Thyroid gland (tissue), 4 donors: ENCODE results near the gene OBI1. TPM values are rescaled to one million over a fixed set of nuclear protein-coding genes. Genes with fewer than 3 reads are reported as not detected.
A peak's percentile ranks its signal among the peaks of the same experiment; 100 is the strongest.

Source experiments
- DNase-seq, 2 donors: peaks; one replicate each; pipeline ENCODE4 v3.0.0-alpha.2; 2019
- H3K27ac ChIP-seq, 3 donors: fragments of 200-600 bp; sonication (generic); 1 replicate in 2 of 3; 2 replicates in 1 of 3; pipeline ENCODE4 v1.5.1; 2016 to 2019; ENCODE audit warnings: mild to moderate bottlenecking in 1 of 3, moderate library complexity in 1 of 3
- H3K27me3 ChIP-seq: fragments of 200-600 bp; sonication (generic); one replicate; pipeline ENCODE4 v1.5.1; 2019
- H3K36me3 ChIP-seq, 2 donors: fragments of 200-600 bp; sonication (generic); one replicate each; pipeline ENCODE4 v1.5.1; 2016 to 2019
- H3K4me1 ChIP-seq, 2 donors: fragments of 200-600 bp; sonication (generic); one replicate each; pipeline ENCODE4 v1.5.1; 2017 to 2019
- H3K4me3 ChIP-seq, 3 donors: fragments of 200-600 bp; sonication (generic); replicated peaks in 1 of 3; 1 replicate in 2 of 3; 2 replicates in 1 of 3; pipeline ENCODE4 v1.5.1; 2016; ENCODE audit warnings: mild to moderate bottlenecking in 1 of 3
- H3K9me3 ChIP-seq: fragments of 200-600 bp; sonication (generic); one replicate; pipeline ENCODE4 v1.5.1; 2017
- POLR2A ChIP-seq, 2 donors: fragments of 450-650 bp; IDR thresholded peaks; one replicate each; pipeline ENCODE4 v1.6.1; 2017; ENCODE audit warnings: antibody characterized with exemption in 2 of 2, mild to moderate bottlenecking in 2 of 2, moderate library complexity in 1 of 2
- WGBS, 2 donors: methylation state at CpG; one replicate each; pipeline ENCODE4 v1.1.5; 2017; 5-methylcytosine and 5-hydroxymethylcytosine counted together
- intact Hi-C: fragments of 100-400 bp; cut with DNase I; formaldehyde crosslinking; loops from one replicate; pipeline ENCODE4 v1.15.1; 2023
- total RNA-seq, 4 donors: library from RNA; depleted of rRNA; stranded (reverse); fragments of >200 nt; gene quantifications; one replicate each; pipeline ENCODE4 v1.2.3, GENCODE V29; 2016
- TF ChIP-seq, protein P1 (sequence below), 6 experiments: fragments of 200-600 bp in 3 of 6; fragments of 450-650 bp in 3 of 6; sonication (generic) in 3 of 6; IDR thresholded peaks; one replicate each; pipeline ENCODE4 v1.5.1; 2016 to 2019; ENCODE audit warnings: antibody characterized with exemption in 6 of 6, mild to moderate bottlenecking in 2 of 6, inconsistent platforms in 1 of 6, moderate library complexity in 1 of 6

OBI1 gene
- total RNA-seq, 4 donors from 2014 or later = 10.1 to 17.3 (median 13.5) TPM

DNA sequence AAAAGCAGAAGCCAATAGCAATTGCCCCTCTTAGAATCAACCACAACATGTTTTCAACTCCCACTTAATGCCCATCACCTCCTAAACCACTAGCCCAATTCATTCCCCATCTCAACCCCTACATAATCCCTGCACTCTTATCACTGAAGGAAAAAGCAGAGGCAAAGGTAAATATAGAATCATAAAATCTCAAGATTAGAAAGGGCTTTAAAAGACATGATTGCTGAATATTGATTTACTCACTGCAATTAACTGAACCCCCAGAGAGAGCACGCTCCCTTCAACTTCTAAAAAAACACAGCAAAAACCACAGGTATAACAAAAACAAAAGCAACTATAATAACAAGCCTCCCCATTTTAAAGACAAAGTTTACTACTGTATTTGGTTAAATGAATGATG is 40.5 kb downstream of the OBI1 start:
- intact Hi-C loops = no loop called here
- H3K4me3 ChIP-seq = no peak overlapping the region
- no peaks in the 10 kb centered on the region for H3K9me3 ChIP-seq
- no peaks in the 10 kb centered on the region for H3K4me1 ChIP-seq
- no peak overlapping the region for H3K27ac ChIP-seq
- no peaks in the 10 kb centered on the region for H3K27me3 ChIP-seq
- no peak for DNase-seq
- no peak for TF ChIP-seq POLR2A (IDR thresholded peaks at IDR 0.05)
- TF ChIP-seq, protein P1, sequence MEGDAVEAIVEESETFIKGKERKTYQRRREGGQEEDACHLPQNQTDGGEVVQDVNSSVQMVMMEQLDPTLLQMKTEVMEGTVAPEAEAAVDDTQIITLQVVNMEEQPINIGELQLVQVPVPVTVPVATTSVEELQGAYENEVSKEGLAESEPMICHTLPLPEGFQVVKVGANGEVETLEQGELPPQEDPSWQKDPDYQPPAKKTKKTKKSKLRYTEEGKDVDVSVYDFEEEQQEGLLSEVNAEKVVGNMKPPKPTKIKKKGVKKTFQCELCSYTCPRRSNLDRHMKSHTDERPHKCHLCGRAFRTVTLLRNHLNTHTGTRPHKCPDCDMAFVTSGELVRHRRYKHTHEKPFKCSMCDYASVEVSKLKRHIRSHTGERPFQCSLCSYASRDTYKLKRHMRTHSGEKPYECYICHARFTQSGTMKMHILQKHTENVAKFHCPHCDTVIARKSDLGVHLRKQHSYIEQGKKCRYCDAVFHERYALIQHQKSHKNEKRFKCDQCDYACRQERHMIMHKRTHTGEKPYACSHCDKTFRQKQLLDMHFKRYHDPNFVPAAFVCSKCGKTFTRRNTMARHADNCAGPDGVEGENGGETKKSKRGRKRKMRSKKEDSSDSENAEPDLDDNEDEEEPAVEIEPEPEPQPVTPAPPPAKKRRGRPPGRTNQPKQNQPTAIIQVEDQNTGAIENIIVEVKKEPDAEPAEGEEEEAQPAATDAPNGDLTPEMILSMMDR (IDR thresholded peaks at IDR 0.05) = no peak
- H3K36me3 ChIP-seq = peaks cover 0 to 4% of the 10 kb centered on the region in 2 donors
- WGBS, 2 donors = 100% methylated on average over 1 of the region's 1 CpG

DNA sequence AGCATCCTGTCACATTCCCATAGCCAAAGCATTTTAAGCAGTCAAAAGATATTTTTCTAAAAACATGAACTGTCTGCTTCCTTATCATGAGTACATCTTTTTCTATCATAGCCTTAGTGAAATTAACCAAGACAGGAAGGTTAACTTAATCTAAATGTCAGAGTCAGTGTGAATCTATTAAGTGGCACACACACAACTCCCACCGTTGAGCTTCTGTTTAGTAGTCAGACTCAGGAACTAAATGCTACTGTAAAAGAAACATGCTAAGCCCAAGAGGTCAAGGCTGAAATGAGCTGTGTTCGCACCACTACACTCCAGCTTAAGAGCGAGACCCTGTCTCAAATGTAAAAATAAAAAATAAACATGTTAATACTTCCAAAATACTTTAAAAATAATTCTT is 47.9 kb downstream of the OBI1 start:
- H3K4me1 ChIP-seq = peaks cover 18% of the 10 kb centered on the region in 2 donors
- H3K36me3 ChIP-seq = peaks cover 0 to 2% of the 10 kb centered on the region in 2 donors
- WGBS, 2 donors = 69 to 70% methylated on average over 3 of the region's 3 CpGs
- intact Hi-C loops = no loop called here
- DNase-seq = no peak
- H3K9me3 ChIP-seq = no peaks in the 10 kb centered on the region
- H3K27ac ChIP-seq = no peak overlapping the region
- TF ChIP-seq POLR2A (IDR thresholded peaks at IDR 0.05) = no peak
- TF ChIP-seq, protein P1 (IDR thresholded peaks at IDR 0.05) = no peak
- peaks cover 44% of the 10 kb centered on the region for H3K27me3 ChIP-seq
- H3K4me3 ChIP-seq = no peak overlapping the region

DNA sequence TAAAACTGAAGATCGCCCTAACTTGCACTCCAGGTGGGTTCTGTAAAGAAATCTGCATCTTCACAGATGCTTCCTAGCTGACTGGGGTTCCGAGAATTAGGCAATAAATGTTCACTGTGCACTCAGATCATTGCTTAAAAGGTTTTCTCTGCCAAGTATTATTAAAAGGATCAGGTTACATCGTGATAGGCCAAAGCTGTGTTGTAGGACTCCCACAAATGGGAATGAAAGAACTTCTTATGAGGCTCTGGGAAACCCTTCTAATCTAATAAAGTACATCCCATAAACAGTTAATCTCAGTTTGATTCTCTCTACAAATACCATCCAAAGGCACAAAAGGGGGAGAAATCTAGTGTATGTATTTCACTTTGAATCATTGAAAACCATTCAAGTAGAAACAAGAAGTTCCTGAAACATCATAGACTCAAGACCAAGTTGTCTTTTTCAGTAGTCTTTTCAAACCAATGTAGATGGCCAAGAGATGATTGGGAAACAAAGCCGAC is 48.5 kb downstream of the OBI1 start:
- Histone ChIP-seq H3K27me3 (peaks cover 49% of the 10 kb centered on the region), H3K36me3 (no peaks in the 10 kb centered on the region), H3K4me1 (peaks cover 18% of the 10 kb centered on the region in 2 donors), H3K9me3 (no peaks in the 10 kb centered on the region), H3K27ac (no peak overlapping the region), H3K4me3 (no peak overlapping the region)
- no peak for DNase-seq
- intact Hi-C loops = no loop called here
- TF ChIP-seq, protein P1 (IDR thresholded peaks at IDR 0.05) = no peak
- no peak for TF ChIP-seq POLR2A (IDR thresholded peaks at IDR 0.05)
- WGBS, 2 donors = 44 to 46% methylated on average over 4 of the region's 4 CpGs

DNA sequence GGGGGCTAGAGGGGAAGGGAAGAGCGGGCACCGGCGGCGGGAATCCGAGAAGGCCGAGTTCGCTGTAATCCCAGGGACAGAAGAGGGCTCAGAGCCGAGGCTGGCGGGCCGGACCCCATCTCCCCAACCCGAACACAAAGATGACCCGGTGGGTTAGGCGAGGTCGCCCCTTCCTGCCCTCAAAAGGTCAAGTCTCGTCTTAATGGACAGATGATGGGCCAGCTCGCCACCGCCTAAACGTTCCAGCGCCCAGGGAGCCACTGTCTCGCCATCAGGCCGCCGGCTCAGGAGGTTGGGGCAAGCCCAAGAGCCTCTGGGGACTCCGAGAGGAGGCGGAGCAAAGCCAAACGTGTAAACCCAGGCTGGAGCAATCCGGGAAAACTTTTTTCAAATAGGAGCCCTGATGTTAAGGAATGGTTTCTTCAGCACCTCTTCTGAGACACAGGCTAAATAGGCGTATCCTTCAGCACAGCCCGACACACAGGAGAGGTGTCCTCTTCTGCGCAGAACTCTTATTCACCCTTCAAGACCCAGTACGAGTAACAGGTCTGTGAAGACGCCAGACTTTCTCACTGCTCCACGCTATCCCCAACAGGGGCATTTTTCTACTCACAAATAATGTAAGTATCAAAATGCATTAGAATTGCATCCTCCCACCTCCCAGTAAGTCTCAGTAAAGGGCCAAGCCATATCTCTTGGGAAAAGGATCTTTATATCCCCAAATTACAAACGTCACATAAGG is 49.3 kb downstream of the OBI1 start:
- TF ChIP-seq, protein P1 (IDR thresholded peaks at IDR 0.05) = no peak
- no peak for TF ChIP-seq POLR2A (IDR thresholded peaks at IDR 0.05)
- WGBS, 2 donors = 20 to 28% methylated on average over 16 to 22 of the region's 33 CpGs
- H3K4me1 ChIP-seq = peaks cover 18% of the 10 kb centered on the region in 2 donors
- no peak for DNase-seq
- H3K27me3 ChIP-seq = peaks cover 54% of the 10 kb centered on the region
- H3K27ac ChIP-seq = no peak overlapping the region
- no peaks in the 10 kb centered on the region for H3K9me3 ChIP-seq
- intact Hi-C loops = loop anchor here (10.0 kb wide), 1 partner anchor 45 kb away; the partner anchor contains the start of gene OBI1
- peak overlapping the region in 2 of 3 donors; percentile 38 to 47 for H3K4me3 ChIP-seq
- H3K36me3 ChIP-seq = no peaks in the 10 kb centered on the region
